Measurements from ENCODE around the gene MCRS1.

MCRS1 gene

GRCh38 chr12:49555631-49556390, 12.1 kb downstream of the MCRS1 start:
- DNase-seq = no peak

GRCh38 chr12:49554266-49554665, 13.7 kb downstream of the MCRS1 start:
- no peak for DNase-seq

- DNase-seq = peak; percentile 12
Observed at GRCh38 chr12:49553512-49554088, 14.3 kb downstream of the MCRS1 start.

GRCh38 chr12:49552899-49553298, 15.0 kb downstream of the MCRS1 start:
- no peak for DNase-seq

GRCh38 chr12:49552425-49552824, 15.5 kb downstream of the MCRS1 start:
- no peak for DNase-seq

GRCh38 chr12:49552014-49552413, 15.9 kb downstream of the MCRS1 start:
- no peak for DNase-seq

GRCh38 chr12:49550693-49551252, 17.2 kb downstream of the MCRS1 start:
- DNase-seq = no peak

- DNase-seq = no peak
Observed at GRCh38 chr12:49549735-49550692, 17.9 kb downstream of the MCRS1 start.

- DNase-seq = peak; percentile 13
Observed at GRCh38 chr12:49548822-49549648, 18.9 kb downstream of the MCRS1 start.

- DNase-seq = no peak
Observed at GRCh38 chr12:49548481-49548821, 19.5 kb downstream of the MCRS1 start.

GRCh38 chr12:49547090-49547690, 20.8 kb downstream of the MCRS1 start:
- DNase-seq = no peak

- no peak for DNase-seq
Observed at GRCh38 chr12:49546481-49546880, 21.5 kb downstream of the MCRS1 start.

GRCh38 chr12:49545815-49546214, 22.1 kb downstream of the MCRS1 start:
- DNase-seq = no peak

- DNase-seq = no peak
Observed at GRCh38 chr12:49543914-49544815, 23.8 kb downstream of the MCRS1 start.

GRCh38 chr12:49543221-49543913, 24.6 kb downstream of the MCRS1 start:
- DNase-seq = no peak

- DNase-seq = no peak
Observed at GRCh38 chr12:49542592-49543160, 25.3 kb downstream of the MCRS1 start.

GRCh38 chr12:49541911-49542505, 25.9 kb downstream of the MCRS1 start:
- DNase-seq = no peak

- no peak for DNase-seq
Observed at GRCh38 chr12:49541140-49541861, 26.6 kb downstream of the MCRS1 start.

All from fibroblast of skin of back (primary cell).